ENCODE data around the gene LTBP1. TPM values are rescaled to one million over a fixed set of nuclear protein-coding genes. Genes with fewer than 3 reads are reported as not detected.

LTBP1 gene
- total and polyA plus RNA-seq, 2 experiments from 2014 or later = 157 to 211 TPM

- no peak overlapping the region for H3K4me3 ChIP-seq
- in situ Hi-C loops (cut with MboI) = no loop called here
- no peaks in the 10 kb centered on the region for H4K20me1 ChIP-seq (ENCODE audit: insufficient read depth)
- no peak overlapping the region for H3K9ac ChIP-seq
- no peaks in the 10 kb centered on the region for H3K9me2 ChIP-seq (ENCODE audit: insufficient read depth)
- H2AFZ ChIP-seq = peak overlapping the region; percentile 14; the same call in 1 of the 2 replicates
- WGBS, 2 experiments (ENCODE audit: low coverage in 1 of 2, low lambda C conversion rate in 2 of 2, missing lambda C conversion rate in 2 of 2) = 21 to 28% methylated on average over 6 of the region's 6 CpGs
- H3K36me3 ChIP-seq (ENCODE audit: low read depth) = no peaks in the 10 kb centered on the region
- H3F3A ChIP-seq (ENCODE audit: insufficient read depth) = peaks cover 21% of the 10 kb centered on the region
- no peaks in the 10 kb centered on the region for H3K79me2 ChIP-seq (ENCODE audit: insufficient read depth)
- no peaks in the 10 kb centered on the region for H3K27me3 ChIP-seq (replicated peaks; ENCODE audit: insufficient read depth)
- H3K9me3 ChIP-seq (ENCODE audit: low read depth) = no peaks in the 10 kb centered on the region
- peaks cover 16% of the 10 kb centered on the region for H3K4me1 ChIP-seq (ENCODE audit: insufficient read depth)
- TF ChIP-seq EZH2phosphoT487 (IDR thresholded peaks at IDR 0.05; ENCODE audit: insufficient read depth, low read depth) (no peak), EZH2 (IDR thresholded peaks at IDR 0.05; ENCODE audit: insufficient read depth, poor library complexity, severe bottlenecking) (no peak)
- peak overlapping the region; percentile 17 for H3K4me2 ChIP-seq (ENCODE audit: unreplicated experiment)
- DNase-seq = peak; percentile 53
- peak overlapping the region; percentile 51 for H3K27ac ChIP-seq
These were observed 495.9 kb downstream of the LTBP1 start for GRCh38 chr2:33442528-33443079.

- Histone ChIP-seq H3K9ac (no peak overlapping the region), H3K4me3 (no peak overlapping the region), H3K36me3 (ENCODE audit: low read depth) (no peaks in the 10 kb centered on the region), H3F3A (ENCODE audit: insufficient read depth) (peaks cover 15% of the 10 kb centered on the region), H3K27me3 (replicated peaks; ENCODE audit: insufficient read depth) (no peaks in the 10 kb centered on the region), H3K9me2 (ENCODE audit: insufficient read depth) (no peaks in the 10 kb centered on the region), H2AFZ (peak overlapping the region; percentile 38; the same call in 1 of the 2 replicates), H3K4me1 (ENCODE audit: insufficient read depth) (peaks cover 9% of the 10 kb centered on the region), H3K4me2 (ENCODE audit: unreplicated experiment) (peak overlapping the region; percentile 17), H3K9me3 (ENCODE audit: low read depth) (no peaks in the 10 kb centered on the region), H4K20me1 (ENCODE audit: insufficient read depth) (no peaks in the 10 kb centered on the region), H3K79me2 (ENCODE audit: insufficient read depth) (no peaks in the 10 kb centered on the region), H3K27ac (peak overlapping the region; percentile 51)
- no peak for TF ChIP-seq EZH2 (IDR thresholded peaks at IDR 0.05; ENCODE audit: insufficient read depth, poor library complexity, severe bottlenecking)
- TF ChIP-seq EZH2phosphoT487 (IDR thresholded peaks at IDR 0.05; ENCODE audit: insufficient read depth, low read depth) = no peak
- in situ Hi-C loops (cut with MboI) = no loop called here
- 41 to 44% methylated on average over 3 of the region's 3 CpGs for WGBS, 2 experiments (ENCODE audit: low coverage in 1 of 2, low lambda C conversion rate in 2 of 2, missing lambda C conversion rate in 2 of 2)
- peak; percentile 70 for DNase-seq
These were observed 496.6 kb downstream of the LTBP1 start for GRCh38 chr2:33443274-33443829.

- in situ Hi-C loops (cut with MboI) = no loop called here
- H4K20me1 ChIP-seq (ENCODE audit: insufficient read depth) = no peaks in the 10 kb centered on the region
- no peak overlapping the region for H3K4me2 ChIP-seq (ENCODE audit: unreplicated experiment)
- peaks cover 9% of the 10 kb centered on the region for H3K4me1 ChIP-seq (ENCODE audit: insufficient read depth)
- no peaks in the 10 kb centered on the region for H3K36me3 ChIP-seq (ENCODE audit: low read depth)
- TF ChIP-seq EZH2phosphoT487 (IDR thresholded peaks at IDR 0.05; ENCODE audit: insufficient read depth, low read depth) (no peak), EZH2 (IDR thresholded peaks at IDR 0.05; ENCODE audit: insufficient read depth, poor library complexity, severe bottlenecking) (no peak)
- H3K79me2 ChIP-seq (ENCODE audit: insufficient read depth) = no peaks in the 10 kb centered on the region
- no peaks in the 10 kb centered on the region for H3K27me3 ChIP-seq (replicated peaks; ENCODE audit: insufficient read depth)
- H3K9me2 ChIP-seq (ENCODE audit: insufficient read depth) = no peaks in the 10 kb centered on the region
- H3K9me3 ChIP-seq (ENCODE audit: low read depth) = no peaks in the 10 kb centered on the region
- WGBS, 2 experiments (ENCODE audit: low coverage in 1 of 2, low lambda C conversion rate in 2 of 2, missing lambda C conversion rate in 2 of 2) = 92 to 97% methylated on average over 2 of the region's 2 CpGs
- peaks cover 12% of the 10 kb centered on the region for H3F3A ChIP-seq (ENCODE audit: insufficient read depth)
- H3K27ac ChIP-seq = no peak overlapping the region
- H2AFZ ChIP-seq = no peak overlapping the region
- H3K4me3 ChIP-seq = no peak overlapping the region
- no peak overlapping the region for H3K9ac ChIP-seq
- no peak for DNase-seq
These were observed 498.2 kb downstream of the LTBP1 start for GRCh38 chr2:33444967-33445366.

DNA sequence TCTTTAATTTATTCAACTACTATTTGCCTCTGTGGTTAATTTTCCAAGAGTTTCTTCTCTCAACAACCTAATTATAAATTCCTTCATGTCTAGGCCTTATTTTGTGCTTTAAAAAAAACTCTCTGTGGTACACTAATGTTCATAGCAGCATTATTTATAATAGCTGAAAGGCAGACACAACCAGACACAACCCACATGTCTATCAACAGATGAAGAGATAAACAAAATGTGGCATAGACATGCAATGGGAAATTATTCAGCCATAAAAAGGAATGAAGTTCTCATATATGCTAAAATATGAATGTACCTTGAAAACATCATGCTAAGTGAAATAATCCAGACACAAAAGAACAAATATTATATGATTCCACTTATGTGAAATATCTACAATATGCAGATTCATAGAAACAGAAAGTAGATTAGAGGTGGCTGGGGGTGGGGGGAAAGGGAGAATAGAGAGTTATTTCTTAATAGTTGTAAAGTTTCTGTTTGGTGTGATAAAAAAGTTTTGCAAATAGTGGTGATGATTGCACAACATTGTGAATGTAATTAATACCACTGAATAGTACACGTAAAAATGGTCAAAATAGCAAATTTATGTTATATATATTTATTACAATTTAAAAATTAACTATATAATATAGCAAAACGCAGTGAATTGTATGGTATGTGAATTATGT is 501.6 kb downstream of the LTBP1 start:
- Histone ChIP-seq H3K9me2 (ENCODE audit: insufficient read depth) (no peaks in the 10 kb centered on the region), H3F3A (ENCODE audit: insufficient read depth) (no peaks in the 10 kb centered on the region), H2AFZ (no peak overlapping the region), H4K20me1 (ENCODE audit: insufficient read depth) (no peaks in the 10 kb centered on the region), H3K4me2 (ENCODE audit: unreplicated experiment) (no peak overlapping the region), H3K4me3 (no peak overlapping the region), H3K27ac (no peak overlapping the region), H3K9me3 (ENCODE audit: low read depth) (no peaks in the 10 kb centered on the region), H3K9ac (no peak overlapping the region), H3K79me2 (ENCODE audit: insufficient read depth) (no peaks in the 10 kb centered on the region), H3K36me3 (ENCODE audit: low read depth) (no peaks in the 10 kb centered on the region), H3K4me1 (ENCODE audit: insufficient read depth) (no peaks in the 10 kb centered on the region), H3K27me3 (replicated peaks; ENCODE audit: insufficient read depth) (no peaks in the 10 kb centered on the region)
- WGBS, 2 experiments (ENCODE audit: low coverage in 1 of 2, low lambda C conversion rate in 2 of 2, missing lambda C conversion rate in 2 of 2) = 81 to 90% methylated on average over 2 of the region's 2 CpGs
- no peak for DNase-seq
- in situ Hi-C loops (cut with MboI) = no loop called here
- TF ChIP-seq EZH2 (IDR thresholded peaks at IDR 0.05; ENCODE audit: insufficient read depth, poor library complexity, severe bottlenecking) = no peak
- TF ChIP-seq EZH2phosphoT487 (IDR thresholded peaks at IDR 0.05; ENCODE audit: insufficient read depth, low read depth) = no peak

Small RNA genes lying within 50 kb of the gene (microRNA-seq; reads per million reads assigned to microRNA genes)
- not detected for gene MIR4430 (ENCODE audit: borderline number of aligned reads)

Small RNA genes lying within 50 kb of the gene (small RNA-seq; reads per million reads assigned to genes)
- not detected for gene RF00019 (ENCODE audit: low read depth, low replicate concordance)
- not detected for gene RNA5SP91 (ENCODE audit: low read depth, low replicate concordance)
- not detected for gene RNA5SP92 (ENCODE audit: low read depth, low replicate concordance)
